IMR-90 (cell line): ENCODE results near the gene YIPF1. TPM values are rescaled to one million over a fixed set of nuclear protein-coding genes. Genes with fewer than 3 reads are reported as not detected.
"Not testable (repeated sequence)": the region's sequence is repeated elsewhere in the genome, so short reads cannot be mapped to it uniquely, and the experiment has no call there.

ENCODE experiments used
- ATAC-seq: fragments of 200-7000 bp; cut with Tn5 transposase; 2 replicates; pipeline ENCODE4 v1.9.1; 2020; ENCODE audit warnings: low read depth, mild to moderate bottlenecking, moderate library complexity
- BruUV-seq: library from RNA; stranded (reverse); fragments of 400-500 nt; replicated peaks from 2 replicates; lab custom pipeline; 2021; lab: Mats Ljungman, UMichigan
- CTCF ChIA-PET: fragments of 300-600 bp; formaldehyde crosslinking; extraction: SDS; loops from one replicate; lab custom pipeline; 2021; ENCODE audit warnings: antibody characterized with exemption; lab: Yijun Ruan, JAX
- POLR2A ChIA-PET: fragments of 300-600 bp; sonication (Branson Sonifier 250); formaldehyde crosslinking; loops from one replicate; lab custom pipeline; 2022; ENCODE audit warnings: antibody characterized with exemption; ENCODE audit not compliant: unreplicated experiment; lab: Charles Lee
- DNase-seq: peaks from one replicate; pipeline ENCODE4 v3.0.0; 2013
- H2AFZ ChIP-seq: replicated peaks from 2 replicates; pipeline ENCODE3; 2013; ENCODE audit warnings: low read length, mild to moderate bottlenecking; ENCODE audit not compliant: poor library complexity
- H2AK5ac ChIP-seq: 2 replicates; pipeline ENCODE4 v1.6.1; 2013; ENCODE audit warnings: low read depth, low read length, inconsistent platforms
- H2AK9ac ChIP-seq: replicated peaks from 2 replicates; pipeline ENCODE3; 2013; ENCODE audit warnings: mild to moderate bottlenecking, low read depth, low read length, moderate library complexity; ENCODE audit not compliant: poor library complexity
- H2BK120ac ChIP-seq: 2 replicates; pipeline ENCODE4 v1.6.1; 2013; ENCODE audit warnings: low read depth, low read length, inconsistent platforms
- H2BK15ac ChIP-seq: 3 replicates; pipeline ENCODE4 v1.6.1; 2013; ENCODE audit warnings: low read depth, low read length, inconsistent platforms
- H2BK20ac ChIP-seq: 2 replicates; pipeline ENCODE4 v1.6.1; 2013; ENCODE audit warnings: low read depth, mild to moderate bottlenecking, inconsistent platforms, low read length, moderate library complexity
- H2BK5ac ChIP-seq: 2 replicates; pipeline ENCODE4 v1.6.1; 2013; ENCODE audit warnings: mild to moderate bottlenecking, low read depth, low read length, inconsistent platforms; ENCODE audit not compliant: poor library complexity, severe bottlenecking
- H3K14ac ChIP-seq: replicated peaks from 2 replicates; pipeline ENCODE4 v1.6.1; 2013; ENCODE audit warnings: low read depth, low read length, inconsistent platforms
- H3K18ac ChIP-seq: 2 replicates; pipeline ENCODE4 v1.6.1; 2013; ENCODE audit warnings: low read depth, low read length, control low read depth
- H3K23ac ChIP-seq: 2 replicates; pipeline ENCODE4 v1.6.1; 2013; ENCODE audit warnings: low read depth, low read length, inconsistent platforms
- H3K27ac ChIP-seq: 2 replicates; pipeline ENCODE4 v1.5.1; 2013; ENCODE audit warnings: mild to moderate bottlenecking, control low read depth, low read length; ENCODE audit not compliant: insufficient read depth
- H3K27me3 ChIP-seq: 2 replicates; pipeline ENCODE4 v1.6.1; 2013; ENCODE audit warnings: low read length; ENCODE audit not compliant: control insufficient read depth, insufficient read depth
- H3K36me3 ChIP-seq: 2 replicates; pipeline ENCODE4 v1.6.1; 2013; ENCODE audit warnings: low read length, mixed read lengths; ENCODE audit not compliant: control insufficient read depth, insufficient read depth
- H3K4ac ChIP-seq: 2 replicates; pipeline ENCODE4 v1.6.1; 2013; ENCODE audit warnings: low read depth, low read length, inconsistent platforms
- H3K4me1 ChIP-seq: 2 replicates; pipeline ENCODE4 v1.6.1; 2013; ENCODE audit warnings: low read length, mixed read lengths; ENCODE audit not compliant: control insufficient read depth, insufficient read depth
- H3K4me2 ChIP-seq: 2 replicates; pipeline ENCODE4 v1.6.1; 2013; ENCODE audit warnings: low read depth, mild to moderate bottlenecking, control low read depth, low read length, moderate library complexity
- H3K4me3 ChIP-seq: 2 replicates; pipeline ENCODE4 v1.5.1; 2013; ENCODE audit warnings: low read depth, mild to moderate bottlenecking, control low read depth, low read length, moderate library complexity; ENCODE audit not compliant: insufficient read depth
- H3K56ac ChIP-seq: 2 replicates; pipeline ENCODE4 v1.6.1; 2013; ENCODE audit warnings: low read length, inconsistent platforms; ENCODE audit not compliant: insufficient read depth; ENCODE audit errors: extremely low read depth
- H3K79me1 ChIP-seq, 2 experiments: 2 replicates each; pipeline ENCODE4 v1.6.1; 2013; ENCODE audit warnings: low read length in 2 of 2, inconsistent platforms in 1 of 2, low read depth in 1 of 2
- H3K9ac ChIP-seq: 2 replicates; pipeline ENCODE4 v1.6.1; 2013; ENCODE audit warnings: low read depth, low read length, control low read depth
- H3K9me1 ChIP-seq: 2 replicates; pipeline ENCODE4 v1.6.1; 2013; ENCODE audit warnings: low read length, inconsistent platforms; ENCODE audit not compliant: insufficient read depth
- H3K9me3 ChIP-seq: 2 replicates; pipeline ENCODE4 v1.6.1; 2013; ENCODE audit warnings: low read length; ENCODE audit not compliant: control insufficient read depth, insufficient read depth
- H4K20me1 ChIP-seq: 2 replicates; pipeline ENCODE4 v1.6.1; 2013; ENCODE audit warnings: low read length, inconsistent platforms; ENCODE audit not compliant: insufficient read depth
- H4K5ac ChIP-seq: 2 replicates; pipeline ENCODE4 v1.6.1; 2013; ENCODE audit warnings: mild to moderate bottlenecking, low read depth, low read length, control low read depth
- H4K8ac ChIP-seq, 2 experiments: 2 replicates each; pipeline ENCODE4 v1.6.1; 2013; ENCODE audit warnings: low read depth in 2 of 2, low read length in 2 of 2, control low read depth in 1 of 2, inconsistent platforms in 1 of 2
- H4K91ac ChIP-seq: 2 replicates; pipeline ENCODE4 v1.6.1; 2013; ENCODE audit warnings: low read depth, low read length, inconsistent platforms; ENCODE audit not compliant: insufficient read depth
- WGBS, 2 experiments: methylation state at CpG; one replicate each; pipeline versions ENCODE4 v1.1.5 to v1.1.7; 2013; ENCODE audit warnings: missing lambda C conversion rate in 2 of 2; ENCODE audit not compliant: insufficient read length in 1 of 2; ENCODE audit errors: extremely low coverage in 2 of 2; 5-methylcytosine and 5-hydroxymethylcytosine counted together
- dilution Hi-C: fragments of 300-500 bp; cut with HindIII; formaldehyde crosslinking; loops from one replicate; pipeline ENCODE4 v1.14.3; 2018; ENCODE audit warnings: low sequenced_read_pairs; ENCODE audit not compliant: unreplicated experiment
- in situ Hi-C: fragments of 300-500 bp; cut with MboI; formaldehyde crosslinking; loops from 3 replicates; pipeline ENCODE4 v1.14.3; 2019; ENCODE audit warnings: low sequenced_read_pairs, inconsistent platforms, mixed read lengths
- intact Hi-C: fragments of 100-400 bp; cut with micrococcal nuclease; formaldehyde crosslinking; loops from 2 replicates; pipeline ENCODE4 v1.10.0; 2022
- polyA plus RNA-seq, 3 experiments: library from polyadenylated mRNA; depleted of rRNA; stranded (reverse); fragments of >200 nt; gene quantifications; 2 replicates each; pipeline ENCODE4 v1.2.3, GENCODE V29; 2012; ENCODE audit warnings: low replicate concordance in 1 of 3
- total RNA-seq: library from RNA; depleted of rRNA; stranded (reverse); fragments of >200 nt; gene quantifications from 2 replicates; pipeline ENCODE4 v1.2.3, GENCODE V29; 2012

The YIPF1 gene
- total and polyA plus RNA-seq, 2 of the 4 experiments (the other 2 are of a cell fraction) = 23.7 to 35.3 TPM

GRCh38 chr1:53875150-53875549 lies 14.4 kb downstream of the YIPF1 start:
- H3K9me1 ChIP-seq, H2BK120ac ChIP-seq, H3K4me2 ChIP-seq, BruUV-seq, H2AK5ac ChIP-seq, CTCF ChIA-PET, H3K79me1 ChIP-seq, H3K14ac ChIP-seq, H2BK15ac ChIP-seq, in situ Hi-C loops, H2BK20ac ChIP-seq, POLR2A ChIA-PET, H4K20me1 ChIP-seq, H2AK9ac ChIP-seq, H4K91ac ChIP-seq, dilution Hi-C loops, H3K4ac ChIP-seq, ATAC-seq, H4K5ac ChIP-seq, H3K4me1 ChIP-seq, H3K18ac ChIP-seq, H4K8ac ChIP-seq, H2BK5ac ChIP-seq, H3K27me3 ChIP-seq, H3K9me3 ChIP-seq, H2AFZ ChIP-seq, DNase-seq, H3K9ac ChIP-seq, H3K4me3 ChIP-seq, H3K56ac ChIP-seq, H3K23ac ChIP-seq, H3K27ac ChIP-seq: not testable (repeated sequence)
- H3K36me3 ChIP-seq = peaks cover 18% of the 10 kb centered on the region
- 84% methylated on average over 2 of the region's 2 CpGs; no CpG with 5 or more reads in 1 of the 2 experiments for WGBS, 2 experiments
- intact Hi-C loops = loop anchor here (5.0 kb wide), 2 partner anchors 177 to 612 kb away; partner anchors contain the start of genes TCEANC2 and TMEM59
